ENCODE results near the gene KRT73. TPM values are rescaled to one million over a fixed set of nuclear protein-coding genes. Genes with fewer than 3 reads are reported as not detected.

The KRT73 gene
- total RNA-seq, 2 experiments from 2014 or later = 1.7 to 1.9 TPM

DNA sequence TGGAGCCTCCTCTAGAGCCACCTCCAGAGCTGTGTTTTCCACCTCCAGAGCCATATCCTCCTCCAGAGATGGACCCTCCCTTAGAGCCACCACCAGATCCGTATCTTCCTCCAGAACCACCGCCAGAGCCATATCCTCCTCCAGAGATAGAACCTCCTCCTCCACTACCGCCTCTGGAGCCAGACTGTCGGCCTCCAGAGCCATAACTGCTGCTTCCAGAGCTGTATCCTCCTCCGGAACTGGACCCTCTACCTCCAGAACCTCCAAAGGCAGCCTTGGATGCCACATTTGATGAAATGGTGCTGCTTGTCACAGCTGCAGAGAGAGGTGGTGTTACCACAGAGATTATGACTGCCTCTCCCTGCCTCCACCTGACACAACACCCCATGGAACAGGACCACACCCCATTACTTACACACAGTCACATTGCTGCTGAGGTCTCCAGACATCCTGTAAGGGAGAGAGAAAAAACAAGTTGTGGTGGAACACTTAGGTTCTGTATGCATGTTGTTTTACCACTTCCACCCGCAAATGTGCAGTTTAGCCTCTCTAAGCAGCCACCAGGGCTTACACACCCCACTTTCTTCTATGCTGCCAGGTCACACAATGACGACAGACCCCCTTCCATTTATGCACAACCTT is 26.9 kb upstream of the KRT73 start:
- H3K4me3 Mint-ChIP-seq = no peak overlapping the region
- DNase-seq = peak; percentile 58
- CTCF ChIA-PET = interaction anchor here (0.6 kb wide), 1 partner anchor 66 kb away, joined by 3 read pairs; no protein-coding TSS in a partner anchor
- H3K4me1 Mint-ChIP-seq = peaks cover 82% of the 10 kb centered on the region
- peak; percentile 92 for ATAC-seq
- no peaks in the 10 kb centered on the region for H3K27me3 Mint-ChIP-seq
- intact Hi-C loops (cut with DNase I, micrococcal nuclease) = no loop called here
- POLR2A ChIA-PET = no interaction called here
- no peaks in the 10 kb centered on the region for H3K36me3 Mint-ChIP-seq (ENCODE audit: low read depth)
- H3K9me3 Mint-ChIP-seq (ENCODE audit: low read depth) = no peaks in the 10 kb centered on the region
- peak overlapping the region; percentile 74 for H3K27ac Mint-ChIP-seq

GRCh38 chr12:52644078-52644415 is 25.7 kb upstream of the KRT73 start:
- intact Hi-C loops (cut with DNase I, micrococcal nuclease) = no loop called here
- Mint-ChIP-seq H3K4me1 (peaks cover 72% of the 10 kb centered on the region), H3K27me3 (no peaks in the 10 kb centered on the region), H3K9me3 (ENCODE audit: low read depth) (no peaks in the 10 kb centered on the region), H3K4me3 (no peak overlapping the region), H3K27ac (no peak overlapping the region), H3K36me3 (ENCODE audit: low read depth) (no peaks in the 10 kb centered on the region)
- ChIA-PET CTCF (no interaction called here), POLR2A (no interaction called here)
- DNase-seq = no peak
- no peak for ATAC-seq

- intact Hi-C loops (cut with DNase I, micrococcal nuclease) = no loop called here
- POLR2A ChIA-PET = no interaction called here
- Mint-ChIP-seq H3K4me1 (peaks cover 66% of the 10 kb centered on the region), H3K27ac (peak overlapping the region; percentile 3), H3K36me3 (ENCODE audit: low read depth) (no peaks in the 10 kb centered on the region), H3K27me3 (no peaks in the 10 kb centered on the region), H3K9me3 (ENCODE audit: low read depth) (no peaks in the 10 kb centered on the region), H3K4me3 (no peak overlapping the region)
- ATAC-seq (no peak), DNase-seq (no peak)
- CTCF ChIA-PET = interaction anchor here (0.6 to 1.8 kb wide), 2 partner anchors 226 to 1589 kb away, joined by 3 to 5 read pairs; no protein-coding TSS in a partner anchor
Observed at GRCh38 chr12:52643233-52644077, 25.1 kb upstream of the KRT73 start.

DNA sequence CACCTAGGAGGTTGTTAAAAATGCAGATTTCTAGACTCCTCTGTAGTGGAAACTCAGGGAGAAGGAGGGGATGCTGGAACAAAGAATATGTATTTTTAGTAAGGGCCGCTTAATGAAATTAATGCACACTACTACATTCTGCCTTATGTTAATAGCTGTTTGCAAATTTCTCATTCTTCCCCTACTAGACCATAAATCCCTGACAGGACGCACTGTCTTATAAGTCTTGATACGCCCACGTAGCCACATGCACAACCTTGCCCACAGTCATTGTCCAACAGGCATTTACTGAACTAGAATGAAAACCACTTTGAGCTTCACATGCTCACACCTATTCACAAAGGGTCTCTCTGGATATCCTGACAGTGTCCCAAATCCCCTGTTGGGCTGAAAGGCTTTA is 23.1 kb upstream of the KRT73 start:
- H3K27ac Mint-ChIP-seq = no peak overlapping the region
- H3K9me3 Mint-ChIP-seq (ENCODE audit: low read depth) = no peaks in the 10 kb centered on the region
- H3K27me3 Mint-ChIP-seq = no peaks in the 10 kb centered on the region
- no peak overlapping the region for H3K4me3 Mint-ChIP-seq
- peaks cover 49% of the 10 kb centered on the region for H3K4me1 Mint-ChIP-seq
- intact Hi-C loops (cut with DNase I, micrococcal nuclease) = no loop called here
- DNase-seq (no peak), ATAC-seq (no peak)
- POLR2A ChIA-PET = no interaction called here
- H3K36me3 Mint-ChIP-seq (ENCODE audit: low read depth) = no peaks in the 10 kb centered on the region
- CTCF ChIA-PET = interaction anchor here (1.4 to 1.8 kb wide), 3 partner anchors 37 to 243 kb away, joined by 3 to 5 read pairs (median 5); no protein-coding TSS in a partner anchor

- ChIA-PET POLR2A (no interaction called here), CTCF (no interaction called here)
- ATAC-seq (no peak), DNase-seq (no peak)
- intact Hi-C loops (cut with DNase I, micrococcal nuclease) = no loop called here
- Mint-ChIP-seq H3K4me1 (peaks cover 36% of the 10 kb centered on the region), H3K27me3 (no peaks in the 10 kb centered on the region), H3K27ac (no peak overlapping the region), H3K4me3 (no peak overlapping the region), H3K9me3 (ENCODE audit: low read depth) (no peaks in the 10 kb centered on the region), H3K36me3 (ENCODE audit: low read depth) (no peaks in the 10 kb centered on the region)
Observed at GRCh38 chr12:52637299-52637698, 18.9 kb upstream of the KRT73 start.

DNA sequence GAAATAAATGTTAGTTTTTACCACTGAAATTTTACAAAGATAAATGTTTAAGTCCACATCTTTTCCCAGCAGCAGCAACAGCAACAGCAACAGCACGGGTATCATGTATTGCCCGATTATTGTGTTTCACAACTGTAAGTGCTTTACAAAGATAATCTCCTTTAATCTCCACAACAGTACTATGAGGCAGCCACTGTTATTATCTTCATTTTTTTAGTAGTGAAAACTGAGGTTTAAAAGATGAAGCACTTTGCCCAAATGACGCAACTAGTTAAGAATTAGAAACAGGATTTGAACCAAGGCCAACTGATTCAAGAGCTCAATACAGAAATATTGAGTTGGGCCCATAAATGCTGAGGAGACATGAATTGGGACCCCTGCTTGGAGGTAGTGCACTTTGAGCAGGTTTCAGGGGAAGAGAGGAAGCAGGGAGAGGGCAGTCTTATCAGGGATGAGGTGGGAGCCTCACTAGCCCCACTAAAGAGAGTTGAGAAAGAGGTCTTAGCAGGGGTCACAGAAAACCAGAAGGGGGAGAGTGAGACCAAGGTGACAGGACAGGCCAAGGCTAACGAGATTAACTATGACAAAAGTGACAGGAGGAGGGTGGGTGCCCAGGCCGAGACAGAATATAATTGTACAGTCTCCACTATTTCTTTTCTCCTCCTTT is 18.4 kb upstream of the KRT73 start:
- Mint-ChIP-seq H3K27me3 (no peaks in the 10 kb centered on the region), H3K9me3 (ENCODE audit: low read depth) (no peaks in the 10 kb centered on the region), H3K36me3 (ENCODE audit: low read depth) (no peaks in the 10 kb centered on the region), H3K27ac (no peak overlapping the region), H3K4me3 (no peak overlapping the region), H3K4me1 (peaks cover 36% of the 10 kb centered on the region)
- CTCF ChIA-PET = no interaction called here
- ATAC-seq (no peak), DNase-seq (no peak)
- intact Hi-C loops (cut with DNase I, micrococcal nuclease) = no loop called here
- POLR2A ChIA-PET = no interaction called here

DNA sequence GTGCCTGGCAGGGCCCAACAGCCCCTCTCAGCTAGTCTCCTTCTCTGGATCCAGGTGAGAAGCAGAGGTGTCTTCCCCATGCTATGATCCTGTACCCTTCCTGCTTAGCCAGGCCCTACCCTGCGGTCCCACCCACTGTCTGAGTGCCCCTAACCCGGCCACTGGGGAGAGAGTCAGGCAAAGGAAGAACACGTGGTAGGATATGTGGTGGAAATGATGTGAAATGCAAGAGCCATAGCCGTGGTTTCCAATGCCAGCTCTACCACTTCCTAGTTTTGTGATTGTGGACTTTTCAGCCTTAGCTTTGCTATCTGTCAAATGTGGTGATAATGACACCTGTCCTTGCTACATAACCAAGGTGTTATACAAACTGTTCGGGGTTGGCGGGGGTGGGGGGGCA is 17.8 kb upstream of the KRT73 start:
- CTCF ChIA-PET = interaction anchor here (0.8 kb wide), 1 partner anchor 242 kb away, joined by 3 read pairs; no protein-coding TSS in a partner anchor
- ATAC-seq (no peak), DNase-seq (no peak)
- peaks cover 35% of the 10 kb centered on the region for H3K4me1 Mint-ChIP-seq
- H3K27me3 Mint-ChIP-seq = no peaks in the 10 kb centered on the region
- POLR2A ChIA-PET = no interaction called here
- H3K36me3 Mint-ChIP-seq (ENCODE audit: low read depth) = no peaks in the 10 kb centered on the region
- no peak overlapping the region for H3K4me3 Mint-ChIP-seq
- H3K9me3 Mint-ChIP-seq (ENCODE audit: low read depth) = no peaks in the 10 kb centered on the region
- no peak overlapping the region for H3K27ac Mint-ChIP-seq
- intact Hi-C loops (cut with DNase I, micrococcal nuclease) = no loop called here

DNA sequence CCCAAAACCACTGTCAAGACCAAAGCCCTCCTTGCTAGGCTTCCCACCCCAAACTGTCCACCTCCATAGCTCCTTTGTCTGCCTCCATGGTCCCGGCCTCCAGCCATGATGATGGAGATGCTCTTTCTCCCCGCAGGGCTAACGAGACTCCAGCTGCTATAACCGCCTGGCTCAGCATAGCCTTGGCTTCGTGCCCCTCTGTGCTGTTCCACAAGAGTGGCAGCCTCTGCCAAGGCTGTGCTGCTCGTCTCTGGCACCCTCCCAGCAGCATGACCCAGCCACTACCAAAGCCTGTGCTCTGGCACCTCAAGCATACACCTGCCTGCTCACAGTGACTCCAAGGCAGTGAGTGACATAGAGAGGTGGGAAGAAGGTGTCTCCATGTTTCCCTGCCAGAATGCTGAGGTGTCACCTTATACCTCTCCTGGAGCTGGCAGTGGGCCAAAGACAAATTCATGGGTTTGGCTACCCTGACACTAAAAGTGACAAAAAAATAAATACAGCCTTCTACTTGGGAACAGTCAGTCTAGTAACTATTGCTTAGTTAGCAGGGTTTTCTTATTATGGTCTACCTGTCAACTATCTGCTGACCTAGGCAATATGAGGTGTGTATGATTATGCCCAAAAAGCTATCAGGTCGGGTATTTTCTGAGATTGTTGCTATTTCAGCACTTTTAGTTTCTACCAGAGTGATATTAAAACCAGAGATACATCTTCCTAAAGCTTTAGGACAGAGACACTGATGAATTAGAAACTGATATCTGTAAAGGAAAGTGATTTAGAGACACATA is 16.1 kb upstream of the KRT73 start:
- Mint-ChIP-seq H3K4me3 (no peak overlapping the region), H3K27ac (no peak overlapping the region), H3K9me3 (ENCODE audit: low read depth) (no peaks in the 10 kb centered on the region), H3K4me1 (peaks cover 52% of the 10 kb centered on the region), H3K27me3 (no peaks in the 10 kb centered on the region), H3K36me3 (ENCODE audit: low read depth) (no peaks in the 10 kb centered on the region)
- CTCF ChIA-PET = no interaction called here
- DNase-seq (no peak), ATAC-seq (no peak)
- POLR2A ChIA-PET = no interaction called here
- intact Hi-C loops (cut with DNase I, micrococcal nuclease) = no loop called here

DNA sequence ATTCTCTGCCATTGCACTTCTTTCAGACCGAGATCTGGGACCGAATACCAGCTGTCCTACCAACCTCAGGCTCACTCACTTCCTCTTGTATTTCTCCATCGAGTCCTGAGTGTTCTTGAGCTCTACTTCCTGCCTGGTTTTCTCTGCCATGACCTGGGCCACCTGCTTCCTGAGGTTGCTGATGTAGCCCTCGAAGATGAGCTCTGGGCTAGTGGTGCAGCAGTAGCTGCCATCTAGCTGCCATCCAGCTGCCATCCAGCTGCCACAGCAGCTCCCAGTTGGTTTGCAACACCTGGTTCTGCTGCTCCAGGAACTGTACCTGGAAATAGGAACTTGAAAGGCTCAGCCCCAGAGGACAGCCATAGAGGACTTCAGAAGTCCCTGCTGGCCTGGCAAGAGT is 15.0 kb upstream of the KRT73 start:
- ChIA-PET CTCF (interaction anchor here (0.6 kb wide), 1 partner anchor 107 kb away, joined by 4 read pairs; no protein-coding TSS in a partner anchor), POLR2A (no interaction called here)
- intact Hi-C loops (cut with DNase I, micrococcal nuclease) = no loop called here
- ATAC-seq = peak; percentile 32
- H3K27ac Mint-ChIP-seq = peak overlapping the region; percentile 3
- no peaks in the 10 kb centered on the region for H3K9me3 Mint-ChIP-seq (ENCODE audit: low read depth)
- H3K4me1 Mint-ChIP-seq = peaks cover 54% of the 10 kb centered on the region
- no peaks in the 10 kb centered on the region for H3K27me3 Mint-ChIP-seq
- H3K4me3 Mint-ChIP-seq = no peak overlapping the region
- no peak for DNase-seq
- no peaks in the 10 kb centered on the region for H3K36me3 Mint-ChIP-seq (ENCODE audit: low read depth)

DNA sequence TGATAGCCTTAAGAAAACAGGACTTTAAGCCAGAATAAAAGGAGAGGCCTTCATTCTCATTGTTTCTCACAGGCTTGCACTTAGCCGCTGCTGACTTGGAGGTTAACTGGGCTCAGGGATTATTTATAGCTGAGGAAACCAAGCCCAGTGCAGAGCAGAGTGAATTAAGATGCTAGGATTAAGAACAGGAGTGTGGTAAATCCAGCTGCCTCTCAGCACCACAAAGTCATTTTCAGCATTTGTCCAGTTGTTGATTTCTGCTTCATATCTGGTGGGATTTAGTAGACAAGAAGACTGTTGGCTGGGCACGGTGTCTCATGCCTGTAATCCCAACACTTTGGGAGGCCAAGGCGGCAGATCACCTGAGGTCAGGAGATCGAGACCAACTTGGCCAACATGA is 14.3 kb upstream of the KRT73 start:
- H3K27me3 Mint-ChIP-seq = no peaks in the 10 kb centered on the region
- H3K36me3 Mint-ChIP-seq (ENCODE audit: low read depth) = no peaks in the 10 kb centered on the region
- ChIA-PET POLR2A (no interaction called here), CTCF (interaction anchor here (1.6 kb wide), 1 partner anchor 238 kb away, joined by 3 read pairs; no protein-coding TSS in a partner anchor)
- H3K9me3 Mint-ChIP-seq (ENCODE audit: low read depth) = no peaks in the 10 kb centered on the region
- no peak overlapping the region for H3K4me3 Mint-ChIP-seq
- intact Hi-C loops (cut with DNase I, micrococcal nuclease) = no loop called here
- no peak overlapping the region for H3K27ac Mint-ChIP-seq
- H3K4me1 Mint-ChIP-seq = peaks cover 60% of the 10 kb centered on the region
- DNase-seq (no peak), ATAC-seq (no peak)

DNA sequence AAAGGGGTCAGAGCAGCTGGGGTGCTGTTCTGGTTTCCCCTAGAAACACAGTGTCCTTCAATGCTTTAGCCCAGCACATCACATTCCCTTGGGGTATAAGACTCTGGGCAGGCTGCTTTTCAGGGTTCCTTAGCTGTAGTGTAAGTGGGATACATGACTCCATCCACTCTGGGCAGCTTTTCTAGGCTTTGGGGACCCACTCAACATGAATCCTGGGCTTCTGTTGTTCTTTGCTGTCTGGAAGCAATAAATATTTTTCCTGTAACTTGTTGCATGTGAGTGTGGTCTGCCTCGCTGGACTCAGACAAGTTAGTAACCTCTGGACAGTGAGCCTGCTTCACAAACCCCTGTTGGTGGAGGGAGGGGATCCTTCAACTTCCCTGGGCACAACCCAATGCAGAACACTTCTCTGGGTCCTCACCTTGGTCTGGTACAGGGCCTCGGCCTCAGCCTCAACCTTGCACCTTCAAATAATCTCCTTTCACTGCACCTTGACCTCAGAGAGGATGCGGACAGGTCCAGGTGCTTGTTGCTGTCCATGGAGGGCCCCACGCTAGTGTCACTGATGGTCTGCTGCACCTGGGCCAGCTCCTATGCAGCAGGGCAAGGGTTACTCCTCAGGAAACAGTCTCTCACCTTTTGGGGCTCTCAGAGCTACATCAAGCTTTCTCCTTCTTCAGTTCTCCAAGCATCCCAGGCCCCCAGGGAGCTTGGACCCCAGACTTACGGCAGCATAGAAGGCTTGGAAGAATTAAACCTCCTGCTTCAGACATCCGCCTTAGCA is 13.5 kb upstream of the KRT73 start:
- Mint-ChIP-seq H3K4me1 (peaks cover 68% of the 10 kb centered on the region), H3K36me3 (ENCODE audit: low read depth) (no peaks in the 10 kb centered on the region), H3K27ac (peak overlapping the region; percentile 22), H3K4me3 (no peak overlapping the region), H3K9me3 (ENCODE audit: low read depth) (no peaks in the 10 kb centered on the region), H3K27me3 (no peaks in the 10 kb centered on the region)
- ATAC-seq (no peak), DNase-seq (no peak)
- POLR2A ChIA-PET = no interaction called here
- CTCF ChIA-PET = interaction anchor here (1.6 kb wide), 1 partner anchor 239 kb away, joined by 3 read pairs; no protein-coding TSS in a partner anchor
- intact Hi-C loops (cut with DNase I, micrococcal nuclease) = no loop called here

Data from activated CD4-positive, alpha-beta T cell treated with anti-CD3 and anti-CD28 coated beads for 36 hours (primary cell).